Measurements from ENCODE around the gene HYAL3. TPM values are rescaled to one million over a fixed set of nuclear protein-coding genes. Genes with fewer than 3 reads are reported as not detected.

HYAL3 gene
- total and polyA plus RNA-seq, 2 of the 13 experiments (the other 11 are each of a cell fraction or from before 2014, with no cell fraction given) = 5.5 to 10.4 TPM

DNA sequence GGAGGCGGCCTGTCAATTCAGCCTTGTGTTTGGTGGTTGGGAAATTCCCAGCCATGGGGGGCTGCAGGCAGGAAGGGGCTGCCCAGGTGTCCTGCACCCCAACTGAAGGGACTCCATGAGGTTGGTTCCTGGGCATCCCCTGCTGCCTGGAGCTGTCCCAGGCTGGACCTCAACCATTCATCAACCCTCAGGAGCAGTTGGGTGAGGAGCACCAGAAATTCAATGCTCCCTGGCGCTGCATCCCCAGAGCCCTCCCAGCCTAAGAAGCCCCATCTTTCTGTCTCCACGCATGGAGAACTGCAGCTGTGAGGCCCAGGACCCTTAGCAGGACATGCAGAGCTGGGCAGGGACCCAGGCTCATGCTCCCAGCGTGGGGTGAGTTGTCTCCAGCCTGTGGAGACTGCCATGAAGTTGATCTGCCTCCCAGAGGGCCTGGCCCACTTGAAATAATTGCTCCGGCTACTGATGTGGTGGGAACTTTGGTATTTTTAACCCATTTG is 38.2 kb downstream of the HYAL3 start (continued):
- TF ChIP-seq, protein P1, sequence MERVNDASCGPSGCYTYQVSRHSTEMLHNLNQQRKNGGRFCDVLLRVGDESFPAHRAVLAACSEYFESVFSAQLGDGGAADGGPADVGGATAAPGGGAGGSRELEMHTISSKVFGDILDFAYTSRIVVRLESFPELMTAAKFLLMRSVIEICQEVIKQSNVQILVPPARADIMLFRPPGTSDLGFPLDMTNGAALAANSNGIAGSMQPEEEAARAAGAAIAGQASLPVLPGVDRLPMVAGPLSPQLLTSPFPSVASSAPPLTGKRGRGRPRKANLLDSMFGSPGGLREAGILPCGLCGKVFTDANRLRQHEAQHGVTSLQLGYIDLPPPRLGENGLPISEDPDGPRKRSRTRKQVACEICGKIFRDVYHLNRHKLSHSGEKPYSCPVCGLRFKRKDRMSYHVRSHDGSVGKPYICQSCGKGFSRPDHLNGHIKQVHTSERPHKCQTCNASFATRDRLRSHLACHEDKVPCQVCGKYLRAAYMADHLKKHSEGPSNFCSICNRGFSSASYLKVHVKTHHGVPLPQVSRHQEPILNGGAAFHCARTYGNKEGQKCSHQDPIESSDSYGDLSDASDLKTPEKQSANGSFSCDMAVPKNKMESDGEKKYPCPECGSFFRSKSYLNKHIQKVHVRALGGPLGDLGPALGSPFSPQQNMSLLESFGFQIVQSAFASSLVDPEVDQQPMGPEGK (CRISPR knock-in tag; IDR thresholded peaks at IDR 0.05) = peak; percentile 73
- TF ChIP-seq RBM22 (optimal IDR thresholded peaks at IDR 0.05; ENCODE audit: low read length) (peak; percentile 78), KDM6A (CRISPR knock-in tag; IDR thresholded peaks at IDR 0.05; ENCODE audit: low read depth) (0 out of 2 replicates have a peak, but pooled peaks have one; percentile 5), ZNF737 (CRISPR knock-in tag; IDR thresholded peaks at IDR 0.05; ENCODE audit: borderline replicate concordance) (no peak), MYC (CRISPR knock-in tag; IDR thresholded peaks at IDR 0.05; ENCODE audit: borderline replicate concordance) (peak; percentile 10; the same call in 1 of the 2 replicates), ZFP82 (CRISPR knock-in tag; IDR thresholded peaks at IDR 0.05; ENCODE audit: borderline replicate concordance) (no peak), POLR2A (IDR thresholded peaks at IDR 0.05; ENCODE audit: insufficient read depth in 1 of 2, low read depth in 2 of 2, low read length in 2 of 2) (no peak), REL (CRISPR knock-in tag; conservative IDR thresholded peaks at IDR 0.05) (no peak), ZNF263 (CRISPR knock-in tag; IDR thresholded peaks at IDR 0.05) (peak; percentile 64; the same call in 1 of the 2 replicates), ZNF788 (CRISPR knock-in tag; IDR thresholded peaks at IDR 0.05; ENCODE audit: borderline replicate concordance) (no peak), FOXM1 (CRISPR knock-in tag; IDR thresholded peaks at IDR 0.05) (0 out of 2 replicates have a peak, but pooled peaks have one; percentile 14)
- TF ChIP-seq, protein P2, sequence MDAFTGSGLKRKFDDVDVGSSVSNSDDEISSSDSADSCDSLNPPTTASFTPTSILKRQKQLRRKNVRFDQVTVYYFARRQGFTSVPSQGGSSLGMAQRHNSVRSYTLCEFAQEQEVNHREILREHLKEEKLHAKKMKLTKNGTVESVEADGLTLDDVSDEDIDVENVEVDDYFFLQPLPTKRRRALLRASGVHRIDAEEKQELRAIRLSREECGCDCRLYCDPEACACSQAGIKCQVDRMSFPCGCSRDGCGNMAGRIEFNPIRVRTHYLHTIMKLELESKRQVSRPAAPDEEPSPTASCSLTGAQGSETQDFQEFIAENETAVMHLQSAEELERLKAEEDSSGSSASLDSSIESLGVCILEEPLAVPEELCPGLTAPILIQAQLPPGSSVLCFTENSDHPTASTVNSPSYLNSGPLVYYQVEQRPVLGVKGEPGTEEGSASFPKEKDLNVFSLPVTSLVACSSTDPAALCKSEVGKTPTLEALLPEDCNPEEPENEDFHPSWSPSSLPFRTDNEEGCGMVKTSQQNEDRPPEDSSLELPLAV (CRISPR knock-in tag; conservative IDR thresholded peaks at IDR 0.05; ENCODE audit: low read depth) = no peak
- TF ChIP-seq, protein P3, sequence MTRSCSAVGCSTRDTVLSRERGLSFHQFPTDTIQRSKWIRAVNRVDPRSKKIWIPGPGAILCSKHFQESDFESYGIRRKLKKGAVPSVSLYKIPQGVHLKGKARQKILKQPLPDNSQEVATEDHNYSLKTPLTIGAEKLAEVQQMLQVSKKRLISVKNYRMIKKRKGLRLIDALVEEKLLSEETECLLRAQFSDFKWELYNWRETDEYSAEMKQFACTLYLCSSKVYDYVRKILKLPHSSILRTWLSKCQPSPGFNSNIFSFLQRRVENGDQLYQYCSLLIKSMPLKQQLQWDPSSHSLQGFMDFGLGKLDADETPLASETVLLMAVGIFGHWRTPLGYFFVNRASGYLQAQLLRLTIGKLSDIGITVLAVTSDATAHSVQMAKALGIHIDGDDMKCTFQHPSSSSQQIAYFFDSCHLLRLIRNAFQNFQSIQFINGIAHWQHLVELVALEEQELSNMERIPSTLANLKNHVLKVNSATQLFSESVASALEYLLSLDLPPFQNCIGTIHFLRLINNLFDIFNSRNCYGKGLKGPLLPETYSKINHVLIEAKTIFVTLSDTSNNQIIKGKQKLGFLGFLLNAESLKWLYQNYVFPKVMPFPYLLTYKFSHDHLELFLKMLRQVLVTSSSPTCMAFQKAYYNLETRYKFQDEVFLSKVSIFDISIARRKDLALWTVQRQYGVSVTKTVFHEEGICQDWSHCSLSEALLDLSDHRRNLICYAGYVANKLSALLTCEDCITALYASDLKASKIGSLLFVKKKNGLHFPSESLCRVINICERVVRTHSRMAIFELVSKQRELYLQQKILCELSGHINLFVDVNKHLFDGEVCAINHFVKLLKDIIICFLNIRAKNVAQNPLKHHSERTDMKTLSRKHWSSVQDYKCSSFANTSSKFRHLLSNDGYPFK (CRISPR knock-in tag; IDR thresholded peaks at IDR 0.05; ENCODE audit: borderline replicate concordance) = peak; percentile 19; the same call in 1 of the 2 replicates
- TF ChIP-seq, protein P4, sequence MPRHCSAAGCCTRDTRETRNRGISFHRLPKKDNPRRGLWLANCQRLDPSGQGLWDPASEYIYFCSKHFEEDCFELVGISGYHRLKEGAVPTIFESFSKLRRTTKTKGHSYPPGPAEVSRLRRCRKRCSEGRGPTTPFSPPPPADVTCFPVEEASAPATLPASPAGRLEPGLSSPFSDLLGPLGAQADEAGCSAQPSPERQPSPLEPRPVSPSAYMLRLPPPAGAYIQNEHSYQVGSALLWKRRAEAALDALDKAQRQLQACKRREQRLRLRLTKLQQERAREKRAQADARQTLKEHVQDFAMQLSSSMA (CRISPR knock-in tag; IDR thresholded peaks at IDR 0.05) = 0 out of 2 replicates have a peak, but pooled peaks have one; percentile 42
- TF ChIP-seq, protein P5, sequence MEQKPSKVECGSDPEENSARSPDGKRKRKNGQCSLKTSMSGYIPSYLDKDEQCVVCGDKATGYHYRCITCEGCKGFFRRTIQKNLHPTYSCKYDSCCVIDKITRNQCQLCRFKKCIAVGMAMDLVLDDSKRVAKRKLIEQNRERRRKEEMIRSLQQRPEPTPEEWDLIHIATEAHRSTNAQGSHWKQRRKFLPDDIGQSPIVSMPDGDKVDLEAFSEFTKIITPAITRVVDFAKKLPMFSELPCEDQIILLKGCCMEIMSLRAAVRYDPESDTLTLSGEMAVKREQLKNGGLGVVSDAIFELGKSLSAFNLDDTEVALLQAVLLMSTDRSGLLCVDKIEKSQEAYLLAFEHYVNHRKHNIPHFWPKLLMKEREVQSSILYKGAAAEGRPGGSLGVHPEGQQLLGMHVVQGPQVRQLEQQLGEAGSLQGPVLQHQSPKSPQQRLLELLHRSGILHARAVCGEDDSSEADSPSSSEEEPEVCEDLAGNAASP (CRISPR knock-in tag; IDR thresholded peaks at IDR 0.05; ENCODE audit: borderline replicate concordance) = 0 out of 2 replicates have a peak, but pooled peaks have one; percentile 17
